Activated naive CD8-positive, alpha-beta T cell treated with anti-CD3 and anti-CD28 coated beads for 36 hours (primary cell): ENCODE measurements around the gene ADGRG1. TPM values are rescaled to one million over a fixed set of nuclear protein-coding genes. Genes with fewer than 3 reads are reported as not detected.

ENCODE experiments used
- DNase-seq: peaks from one replicate; pipeline ENCODE4 v3.0.0; 2021
- H3K27ac Mint-ChIP-seq: one replicate; pipeline ENCODE4 v1.8.0; 2022; ENCODE audit warnings: mild to moderate bottlenecking, moderate library complexity, mixed read lengths
- H3K27me3 Mint-ChIP-seq: one replicate; pipeline ENCODE4 v1.8.0; 2022; ENCODE audit warnings: mild to moderate bottlenecking, mixed read lengths
- H3K36me3 Mint-ChIP-seq: one replicate; pipeline ENCODE4 v1.8.0; 2021; ENCODE audit warnings: mild to moderate bottlenecking, mixed read lengths
- H3K4me1 Mint-ChIP-seq: one replicate; pipeline ENCODE4 v1.8.0; 2021; ENCODE audit warnings: mixed read lengths
- H3K4me3 Mint-ChIP-seq: one replicate; pipeline ENCODE4 v1.8.0; 2022; ENCODE audit warnings: mild to moderate bottlenecking, moderate library complexity, mixed read lengths
- H3K9me3 Mint-ChIP-seq: one replicate; pipeline ENCODE4 v1.8.0; 2022; ENCODE audit warnings: mixed read lengths
- total RNA-seq, 2 experiments: library from RNA; stranded (reverse); gene quantifications; one replicate each; pipeline ENCODE4 v1.2.3, GENCODE V29; 2021

The ADGRG1 gene
- total RNA-seq, 2 experiments from 2014 or later = 2.8 to 3.0 TPM

DNA sequence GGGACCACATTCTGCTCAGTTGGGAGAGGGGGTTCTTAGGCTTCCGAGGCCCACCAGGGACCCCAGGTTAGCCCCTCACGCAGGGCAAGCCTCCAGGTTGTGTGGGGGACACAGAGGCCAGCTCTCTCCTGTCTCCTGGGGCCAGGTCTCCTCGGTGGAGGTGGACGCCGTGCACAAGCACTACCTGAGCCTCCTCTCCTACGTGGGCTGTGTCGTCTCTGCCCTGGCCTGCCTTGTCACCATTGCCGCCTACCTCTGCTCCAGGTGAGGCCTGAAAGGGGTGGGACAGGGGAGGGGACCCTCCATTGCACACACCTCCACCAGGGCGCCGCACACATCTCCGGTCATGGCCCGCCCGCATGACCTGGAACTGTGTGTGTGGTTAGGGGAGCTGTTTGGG, 28.8 kb downstream of the ADGRG1 start:
- H3K27me3 Mint-ChIP-seq = no peaks in the 10 kb centered on the region
- H3K27ac Mint-ChIP-seq = no peak overlapping the region
- H3K4me1 Mint-ChIP-seq = no peaks in the 10 kb centered on the region
- DNase-seq = no peak
- H3K36me3 Mint-ChIP-seq = no peaks in the 10 kb centered on the region
- no peaks in the 10 kb centered on the region for H3K9me3 Mint-ChIP-seq
- no peak overlapping the region for H3K4me3 Mint-ChIP-seq

DNA sequence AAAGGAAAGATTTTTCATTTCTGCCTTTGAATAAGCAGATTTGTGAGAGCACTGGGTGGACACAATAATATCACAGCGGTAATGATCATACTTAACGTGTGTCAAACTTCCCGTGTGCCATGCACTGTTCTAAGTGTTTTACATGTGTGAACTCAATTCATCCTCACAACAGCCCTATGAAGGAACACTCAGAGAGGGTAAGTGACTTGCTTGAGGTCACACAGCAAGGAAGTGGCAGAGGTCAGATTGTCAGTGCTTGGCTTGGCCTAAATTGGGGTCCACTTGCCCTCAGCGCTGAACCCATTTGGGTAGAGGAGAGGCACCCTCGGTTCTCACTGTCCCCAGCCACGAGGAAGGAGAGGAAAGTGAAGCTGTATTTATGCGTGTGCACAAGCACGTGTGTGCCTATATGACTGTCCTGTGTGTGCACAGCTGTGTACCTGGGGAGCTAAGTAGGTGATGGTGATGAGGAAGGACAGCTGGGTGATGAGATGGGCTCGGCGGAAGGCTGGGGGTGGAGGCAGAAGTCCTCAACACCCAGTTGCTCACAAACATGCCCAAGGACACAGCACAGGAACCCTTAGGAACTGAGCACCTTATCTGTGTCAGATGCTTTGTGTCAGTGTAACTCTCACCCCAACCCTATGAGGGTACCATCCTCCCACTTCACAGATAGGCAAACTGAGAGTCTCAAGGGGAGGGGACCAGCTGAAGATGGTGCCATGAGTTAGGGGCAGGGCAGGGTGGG, 29.9 kb downstream of the ADGRG1 start:
- Mint-ChIP-seq H3K27me3 (no peaks in the 10 kb centered on the region), H3K36me3 (no peaks in the 10 kb centered on the region), H3K9me3 (no peaks in the 10 kb centered on the region), H3K27ac (no peak overlapping the region), H3K4me3 (no peak overlapping the region), H3K4me1 (no peaks in the 10 kb centered on the region)
- no peak for DNase-seq

DNA sequence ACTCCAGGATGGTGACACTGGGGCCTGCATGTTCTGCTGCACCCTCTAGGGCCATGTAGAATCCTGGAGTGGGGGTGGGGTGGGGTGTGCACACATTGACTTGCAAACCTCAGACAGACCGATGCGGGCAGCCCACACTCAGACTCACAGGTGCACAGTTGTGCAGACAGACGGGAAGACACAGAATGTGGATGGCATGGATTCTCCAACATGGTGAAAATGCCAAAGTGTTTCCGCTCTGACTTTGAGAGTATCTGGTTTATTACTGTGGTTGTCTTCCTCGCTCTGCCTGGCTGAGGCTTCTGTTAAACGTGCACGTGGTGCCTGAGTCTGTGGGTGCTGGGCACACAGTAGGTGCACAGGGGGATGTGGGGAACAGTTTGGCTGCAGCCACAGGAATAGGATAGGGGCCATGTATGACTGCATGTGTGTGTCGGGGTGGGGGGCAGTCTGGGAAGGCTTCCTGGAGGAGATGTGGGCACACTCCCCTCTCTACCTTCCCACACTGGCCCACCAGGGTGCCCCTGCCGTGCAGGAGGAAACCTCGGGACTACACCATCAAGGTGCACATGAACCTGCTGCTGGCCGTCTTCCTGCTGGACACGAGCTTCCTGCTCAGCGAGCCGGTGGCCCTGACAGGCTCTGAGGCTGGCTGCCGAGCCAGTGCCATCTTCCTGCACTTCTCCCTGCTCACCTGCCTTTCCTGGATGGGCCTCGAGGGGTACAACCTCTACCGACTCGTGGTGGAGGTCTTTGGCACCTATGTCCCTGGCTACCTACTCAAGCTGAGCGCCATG, 30.6 kb downstream of the ADGRG1 start:
- H3K27ac Mint-ChIP-seq = no peak overlapping the region
- H3K36me3 Mint-ChIP-seq = no peaks in the 10 kb centered on the region

DNA sequence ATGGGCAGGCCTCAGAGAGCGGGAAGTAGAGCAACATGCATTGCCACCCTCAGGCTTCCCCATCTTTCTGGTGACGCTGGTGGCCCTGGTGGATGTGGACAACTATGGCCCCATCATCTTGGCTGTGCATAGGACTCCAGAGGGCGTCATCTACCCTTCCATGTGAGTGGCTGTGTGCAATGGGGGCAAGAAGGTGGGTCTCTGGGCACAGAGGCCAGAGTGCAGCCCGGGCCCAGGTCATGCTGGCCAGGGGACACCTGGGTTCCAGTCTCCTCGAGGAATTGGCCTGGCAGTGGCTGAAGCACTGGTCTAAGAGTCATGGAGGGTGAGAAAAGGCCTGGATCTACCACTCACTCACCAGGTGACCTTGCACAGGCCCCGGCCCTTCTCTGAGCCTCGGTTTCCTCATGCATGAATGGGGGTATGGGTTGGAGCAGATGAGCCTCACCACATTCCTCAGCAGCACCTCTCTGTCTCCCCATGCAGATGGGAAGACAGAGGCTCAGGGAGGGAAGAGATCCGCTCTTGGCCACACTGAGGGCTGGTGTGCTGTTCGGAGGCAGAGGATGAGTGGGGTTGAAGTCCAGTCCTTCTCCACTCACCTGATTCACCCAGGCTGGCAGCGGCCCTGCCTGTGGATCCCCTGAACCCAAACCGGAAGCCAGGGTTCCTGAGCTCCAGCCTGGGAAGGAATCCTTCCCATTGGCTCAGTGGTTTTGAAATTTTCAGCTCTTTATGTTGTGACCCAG, 32.5 kb downstream of the ADGRG1 start:
- DNase-seq = no peak
- no peaks in the 10 kb centered on the region for H3K27me3 Mint-ChIP-seq
- H3K27ac Mint-ChIP-seq = no peak overlapping the region
- H3K4me1 Mint-ChIP-seq = no peaks in the 10 kb centered on the region
- H3K4me3 Mint-ChIP-seq = no peak overlapping the region
- no peaks in the 10 kb centered on the region for H3K9me3 Mint-ChIP-seq
- H3K36me3 Mint-ChIP-seq = no peaks in the 10 kb centered on the region

More for the DNA sequence above, 30.6 kb downstream of the ADGRG1 start:
- Mint-ChIP-seq H3K27me3 (no peaks in the 10 kb centered on the region), H3K4me3 (no peak overlapping the region), H3K9me3 (no peaks in the 10 kb centered on the region), H3K4me1 (no peaks in the 10 kb centered on the region)
- no peak for DNase-seq

DNA sequence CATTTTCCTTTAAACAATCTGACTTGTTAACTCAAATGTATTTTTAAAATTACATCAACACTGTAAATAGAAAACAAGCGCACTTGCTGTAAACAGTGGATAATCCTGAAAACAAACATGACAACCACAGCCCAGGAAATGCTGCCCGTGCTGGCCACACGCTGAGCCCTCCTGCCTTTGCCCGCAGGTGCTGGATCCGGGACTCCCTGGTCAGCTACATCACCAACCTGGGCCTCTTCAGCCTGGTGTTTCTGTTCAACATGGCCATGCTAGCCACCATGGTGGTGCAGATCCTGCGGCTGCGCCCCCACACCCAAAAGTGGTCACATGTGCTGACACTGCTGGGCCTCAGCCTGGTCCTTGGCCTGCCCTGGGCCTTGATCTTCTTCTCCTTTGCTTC, 33.1 kb downstream of the ADGRG1 start:
- H3K36me3 Mint-ChIP-seq = no peaks in the 10 kb centered on the region
- DNase-seq = no peak
- H3K27me3 Mint-ChIP-seq = no peaks in the 10 kb centered on the region
- no peaks in the 10 kb centered on the region for H3K4me1 Mint-ChIP-seq
- H3K27ac Mint-ChIP-seq = no peak overlapping the region
- H3K4me3 Mint-ChIP-seq = no peak overlapping the region
- no peaks in the 10 kb centered on the region for H3K9me3 Mint-ChIP-seq

DNA sequence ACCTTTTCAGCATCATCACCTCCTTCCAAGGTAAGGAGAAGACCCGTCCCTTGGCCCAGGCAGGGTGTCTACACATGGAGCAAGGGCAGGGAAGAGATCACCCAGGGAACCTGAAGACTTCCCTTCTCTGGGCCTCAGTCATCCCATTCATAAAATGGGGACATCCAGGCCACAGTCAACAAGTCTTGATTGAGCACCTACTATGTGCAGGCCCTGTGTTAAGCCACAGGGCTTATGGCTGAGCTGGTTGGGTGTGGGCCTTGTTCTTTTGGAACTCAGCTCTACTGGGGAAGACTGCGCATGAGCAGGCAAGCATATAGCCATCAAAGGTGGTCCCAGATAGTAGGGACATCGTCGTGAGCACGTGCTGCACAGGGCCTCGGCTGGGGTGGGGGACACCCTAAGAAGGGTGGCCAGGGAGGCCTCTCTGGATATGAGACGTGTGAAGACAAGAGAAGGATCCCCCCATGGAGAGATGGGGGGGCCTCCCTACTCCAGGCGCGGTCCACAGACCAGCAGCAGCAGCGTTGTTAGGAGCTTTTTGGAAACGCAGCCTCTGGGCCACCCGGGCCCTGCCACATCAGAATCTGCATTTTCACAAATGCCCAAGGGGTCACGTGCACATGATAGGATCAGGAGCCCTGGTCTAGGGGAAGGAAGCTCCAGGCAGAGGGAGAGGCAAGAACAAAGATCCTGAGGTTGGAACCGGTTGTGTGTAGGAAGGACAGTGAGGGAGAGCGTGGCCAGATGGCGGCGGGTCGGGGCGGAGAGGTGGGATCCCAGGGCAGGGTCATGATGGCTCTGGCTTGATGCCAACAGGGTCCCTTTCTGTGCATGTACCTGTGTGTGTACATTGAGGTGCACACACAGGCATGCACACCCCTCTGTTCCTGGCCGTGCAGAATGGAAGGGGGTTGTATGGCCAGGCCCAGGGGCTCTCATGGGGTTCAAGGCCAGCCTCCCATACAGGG, 33.8 kb downstream of the ADGRG1 start:
- H3K27ac Mint-ChIP-seq = no peak overlapping the region

DNA sequence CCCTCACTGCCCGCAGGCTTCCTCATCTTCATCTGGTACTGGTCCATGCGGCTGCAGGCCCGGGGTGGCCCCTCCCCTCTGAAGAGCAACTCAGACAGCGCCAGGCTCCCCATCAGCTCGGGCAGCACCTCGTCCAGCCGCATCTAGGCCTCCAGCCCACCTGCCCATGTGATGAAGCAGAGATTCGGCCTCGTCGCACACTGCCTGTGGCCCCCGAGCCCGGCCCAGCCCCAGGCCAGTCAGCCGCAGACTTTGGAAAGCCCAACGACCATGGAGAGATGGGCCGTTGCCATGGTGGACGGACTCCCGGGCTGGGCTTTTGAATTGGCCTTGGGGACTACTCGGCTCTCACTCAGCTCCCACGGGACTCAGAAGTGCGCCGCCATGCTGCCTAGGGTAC, 35.0 kb downstream of the ADGRG1 start:
- no peak for DNase-seq
- Mint-ChIP-seq H3K9me3 (no peaks in the 10 kb centered on the region), H3K4me3 (no peak overlapping the region), H3K36me3 (no peaks in the 10 kb centered on the region), H3K27ac (no peak overlapping the region), H3K27me3 (no peaks in the 10 kb centered on the region), H3K4me1 (no peaks in the 10 kb centered on the region)

More for the DNA sequence above, 33.8 kb downstream of the ADGRG1 start:
- Mint-ChIP-seq H3K36me3 (no peaks in the 10 kb centered on the region), H3K4me1 (no peaks in the 10 kb centered on the region), H3K4me3 (no peak overlapping the region), H3K27me3 (no peaks in the 10 kb centered on the region), H3K9me3 (no peaks in the 10 kb centered on the region)
- no peak for DNase-seq

DNA sequence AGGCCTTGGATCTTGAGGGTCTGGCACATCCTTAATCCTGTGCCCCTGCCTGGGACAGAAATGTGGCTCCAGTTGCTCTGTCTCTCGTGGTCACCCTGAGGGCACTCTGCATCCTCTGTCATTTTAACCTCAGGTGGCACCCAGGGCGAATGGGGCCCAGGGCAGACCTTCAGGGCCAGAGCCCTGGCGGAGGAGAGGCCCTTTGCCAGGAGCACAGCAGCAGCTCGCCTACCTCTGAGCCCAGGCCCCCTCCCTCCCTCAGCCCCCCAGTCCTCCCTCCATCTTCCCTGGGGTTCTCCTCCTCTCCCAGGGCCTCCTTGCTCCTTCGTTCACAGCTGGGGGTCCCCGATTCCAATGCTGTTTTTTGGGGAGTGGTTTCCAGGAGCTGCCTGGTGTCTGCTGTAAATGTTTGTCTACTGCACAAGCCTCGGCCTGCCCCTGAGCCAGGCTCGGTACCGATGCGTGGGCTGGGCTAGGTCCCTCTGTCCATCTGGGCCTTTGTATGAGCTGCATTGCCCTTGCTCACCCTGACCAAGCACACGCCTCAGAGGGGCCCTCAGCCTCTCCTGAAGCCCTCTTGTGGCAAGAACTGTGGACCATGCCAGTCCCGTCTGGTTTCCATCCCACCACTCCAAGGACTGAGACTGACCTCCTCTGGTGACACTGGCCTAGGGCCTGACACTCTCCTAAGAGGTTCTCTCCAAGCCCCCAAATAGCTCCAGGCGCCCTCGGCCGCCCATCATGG, 35.7 kb downstream of the ADGRG1 start:
- Mint-ChIP-seq H3K4me3 (no peak overlapping the region), H3K27ac (no peak overlapping the region), H3K27me3 (no peaks in the 10 kb centered on the region), H3K36me3 (no peaks in the 10 kb centered on the region), H3K4me1 (no peaks in the 10 kb centered on the region), H3K9me3 (no peaks in the 10 kb centered on the region)
- no peak for DNase-seq

DNA sequence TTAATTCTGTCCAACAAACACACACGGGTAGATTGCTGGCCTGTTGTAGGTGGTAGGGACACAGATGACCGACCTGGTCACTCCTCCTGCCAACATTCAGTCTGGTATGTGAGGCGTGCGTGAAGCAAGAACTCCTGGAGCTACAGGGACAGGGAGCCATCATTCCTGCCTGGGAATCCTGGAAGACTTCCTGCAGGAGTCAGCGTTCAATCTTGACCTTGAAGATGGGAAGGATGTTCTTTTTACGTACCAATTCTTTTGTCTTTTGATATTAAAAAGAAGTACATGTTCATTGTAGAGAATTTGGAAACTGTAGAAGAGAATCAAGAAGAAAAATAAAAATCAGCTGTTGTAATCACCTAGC, 36.2 kb downstream of the ADGRG1 start:
- Mint-ChIP-seq H3K27ac (no peak overlapping the region), H3K9me3 (no peaks in the 10 kb centered on the region), H3K4me3 (no peak overlapping the region), H3K4me1 (no peaks in the 10 kb centered on the region), H3K27me3 (no peaks in the 10 kb centered on the region), H3K36me3 (no peaks in the 10 kb centered on the region)
- DNase-seq = no peak

DNA sequence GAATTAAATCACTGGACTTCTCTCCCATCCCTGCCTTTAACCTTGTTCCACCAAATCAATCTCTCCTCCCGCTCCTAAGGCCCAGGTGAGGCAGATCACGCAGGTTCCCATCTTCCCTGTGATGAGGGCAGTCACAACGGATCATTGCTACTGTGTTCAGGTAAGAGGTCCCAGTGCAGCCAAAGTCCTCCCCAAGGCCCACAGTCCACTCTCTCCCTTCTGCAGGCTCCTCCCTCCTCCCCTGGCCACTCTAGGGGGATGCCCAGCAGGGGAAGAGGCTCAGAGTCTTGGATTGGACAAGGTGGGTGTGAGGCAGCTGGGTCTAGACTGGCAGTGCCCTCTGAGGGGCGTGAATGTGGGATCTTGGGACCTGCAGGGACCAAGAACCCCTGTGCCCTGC, 37.1 kb downstream of the ADGRG1 start:
- Mint-ChIP-seq H3K4me1 (no peaks in the 10 kb centered on the region), H3K4me3 (no peak overlapping the region), H3K27me3 (no peaks in the 10 kb centered on the region), H3K27ac (no peak overlapping the region), H3K9me3 (no peaks in the 10 kb centered on the region), H3K36me3 (no peaks in the 10 kb centered on the region)
- DNase-seq = no peak

DNA sequence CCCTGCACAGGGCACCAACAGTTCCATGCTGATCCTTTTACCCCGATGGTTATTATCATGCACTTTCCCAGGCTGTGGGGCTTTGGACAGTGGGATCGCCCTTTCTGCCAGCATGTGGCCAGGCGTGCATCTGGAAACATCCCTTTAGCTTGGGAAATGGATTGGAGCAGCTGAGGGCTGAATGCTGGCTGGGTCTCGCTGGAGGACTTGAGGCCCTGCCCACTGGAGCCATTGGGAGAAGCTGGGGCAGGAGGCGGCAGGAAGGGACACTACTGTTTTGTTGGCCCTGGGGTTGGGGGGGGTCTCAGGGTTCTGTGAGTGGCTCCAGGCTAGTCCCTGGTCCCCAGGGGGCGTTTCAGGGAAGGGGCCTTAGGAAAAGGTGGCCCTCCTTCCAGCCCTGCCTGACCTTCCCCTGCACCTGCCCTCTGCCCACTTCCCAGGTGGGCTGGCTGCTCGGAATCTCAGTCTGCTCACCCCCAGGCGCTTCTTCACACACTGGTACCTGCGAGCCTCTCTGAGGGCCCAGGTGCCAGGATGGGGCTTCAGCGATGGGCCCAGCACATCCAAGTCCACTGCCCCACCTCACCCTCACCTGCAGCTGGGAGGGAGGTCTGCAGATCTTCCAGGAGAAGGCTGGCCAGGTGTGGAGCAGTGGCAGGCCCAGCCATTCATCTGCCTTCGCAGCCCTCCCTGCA, 38.1 kb downstream of the ADGRG1 start:
- no peak overlapping the region for H3K4me3 Mint-ChIP-seq
- H3K4me1 Mint-ChIP-seq = no peaks in the 10 kb centered on the region
- no peaks in the 10 kb centered on the region for H3K36me3 Mint-ChIP-seq
- H3K27me3 Mint-ChIP-seq = peaks cover 4% of the 10 kb centered on the region
- DNase-seq = no peak
- no peak overlapping the region for H3K27ac Mint-ChIP-seq
- H3K9me3 Mint-ChIP-seq = no peaks in the 10 kb centered on the region

DNA sequence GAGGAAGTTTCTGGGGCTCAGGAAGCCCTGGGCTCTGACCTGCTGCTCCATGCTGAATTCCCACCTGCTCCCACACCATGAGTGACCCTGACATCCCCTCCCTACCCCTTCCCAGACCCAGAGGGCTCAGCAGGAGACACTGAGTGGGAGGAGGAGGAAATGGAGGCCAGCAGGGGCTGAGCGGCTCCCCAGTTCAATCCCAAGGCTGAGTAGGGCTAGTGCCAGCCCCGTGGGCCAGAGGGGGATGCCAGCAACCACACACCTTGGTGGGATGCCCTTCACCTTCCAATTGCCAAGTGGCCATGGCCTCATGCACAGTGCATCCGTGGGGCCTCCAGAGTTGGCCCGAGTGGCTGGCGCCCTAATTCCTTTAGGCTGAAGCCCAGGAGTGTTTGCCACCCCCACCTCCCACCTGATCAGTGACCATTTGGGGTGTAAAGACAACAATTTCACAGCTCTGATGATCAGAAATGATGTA, 38.7 kb downstream of the ADGRG1 start:
- H3K9me3 Mint-ChIP-seq = no peaks in the 10 kb centered on the region

DNA sequence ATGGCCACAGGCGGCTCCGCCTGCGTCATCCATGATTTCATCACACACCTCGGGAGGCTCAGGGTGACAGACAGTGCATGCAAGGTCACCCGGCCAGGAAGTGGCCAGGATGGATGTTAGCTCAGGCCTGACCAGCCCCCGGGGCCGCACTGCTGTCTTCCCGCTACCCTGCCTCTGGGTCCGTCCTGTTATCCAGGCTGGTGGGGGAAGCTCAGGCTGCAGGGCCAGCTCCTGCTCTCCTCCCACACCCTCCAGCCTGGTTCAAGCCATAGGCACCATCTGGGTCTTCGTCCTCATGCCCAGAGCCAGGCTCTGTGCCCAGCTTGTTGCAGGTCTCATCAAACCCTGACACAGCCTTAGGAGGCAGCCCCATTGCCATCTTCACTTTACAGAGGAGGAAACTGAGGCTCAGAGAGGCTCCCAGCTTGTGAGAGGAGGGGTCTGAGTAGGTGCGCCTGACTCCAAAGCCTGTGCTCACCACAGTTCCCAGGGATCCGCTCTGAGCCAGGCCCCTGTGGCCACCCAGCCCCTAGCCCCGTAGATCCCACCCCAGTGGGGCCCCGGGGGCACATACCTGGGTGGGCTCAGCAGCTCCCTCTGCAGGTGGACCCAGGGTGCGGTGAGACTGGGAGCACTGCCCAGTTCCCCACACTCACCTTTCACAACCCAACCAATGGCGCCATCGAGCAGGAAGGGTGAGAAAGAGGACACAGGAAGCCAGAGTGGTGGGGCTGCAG, 39.3 kb downstream of the ADGRG1 start:
- Mint-ChIP-seq H3K4me3 (no peak overlapping the region), H3K36me3 (no peaks in the 10 kb centered on the region), H3K9me3 (no peaks in the 10 kb centered on the region), H3K4me1 (no peaks in the 10 kb centered on the region), H3K27me3 (peaks cover 4% of the 10 kb centered on the region), H3K27ac (no peak overlapping the region)
- no peak for DNase-seq

More for the DNA sequence above, 38.7 kb downstream of the ADGRG1 start:
- Mint-ChIP-seq H3K36me3 (no peaks in the 10 kb centered on the region), H3K27ac (no peak overlapping the region), H3K4me1 (no peaks in the 10 kb centered on the region), H3K27me3 (peaks cover 4% of the 10 kb centered on the region), H3K4me3 (no peak overlapping the region)
- no peak for DNase-seq
